HL-60/S4 (cell line): ENCODE measurements around the gene NPM3.

ENCODE experiments used
- in situ Hi-C: fragments of 300-500 bp; cut with MboI; formaldehyde crosslinking; loops from 2 replicates; pipeline ENCODE4 v1.14.3; 2022; ENCODE audit warnings: low sequenced_read_pairs

Gene NPM3, protein sequence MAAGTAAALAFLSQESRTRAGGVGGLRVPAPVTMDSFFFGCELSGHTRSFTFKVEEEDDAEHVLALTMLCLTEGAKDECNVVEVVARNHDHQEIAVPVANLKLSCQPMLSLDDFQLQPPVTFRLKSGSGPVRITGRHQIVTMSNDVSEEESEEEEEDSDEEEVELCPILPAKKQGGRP

DNA sequence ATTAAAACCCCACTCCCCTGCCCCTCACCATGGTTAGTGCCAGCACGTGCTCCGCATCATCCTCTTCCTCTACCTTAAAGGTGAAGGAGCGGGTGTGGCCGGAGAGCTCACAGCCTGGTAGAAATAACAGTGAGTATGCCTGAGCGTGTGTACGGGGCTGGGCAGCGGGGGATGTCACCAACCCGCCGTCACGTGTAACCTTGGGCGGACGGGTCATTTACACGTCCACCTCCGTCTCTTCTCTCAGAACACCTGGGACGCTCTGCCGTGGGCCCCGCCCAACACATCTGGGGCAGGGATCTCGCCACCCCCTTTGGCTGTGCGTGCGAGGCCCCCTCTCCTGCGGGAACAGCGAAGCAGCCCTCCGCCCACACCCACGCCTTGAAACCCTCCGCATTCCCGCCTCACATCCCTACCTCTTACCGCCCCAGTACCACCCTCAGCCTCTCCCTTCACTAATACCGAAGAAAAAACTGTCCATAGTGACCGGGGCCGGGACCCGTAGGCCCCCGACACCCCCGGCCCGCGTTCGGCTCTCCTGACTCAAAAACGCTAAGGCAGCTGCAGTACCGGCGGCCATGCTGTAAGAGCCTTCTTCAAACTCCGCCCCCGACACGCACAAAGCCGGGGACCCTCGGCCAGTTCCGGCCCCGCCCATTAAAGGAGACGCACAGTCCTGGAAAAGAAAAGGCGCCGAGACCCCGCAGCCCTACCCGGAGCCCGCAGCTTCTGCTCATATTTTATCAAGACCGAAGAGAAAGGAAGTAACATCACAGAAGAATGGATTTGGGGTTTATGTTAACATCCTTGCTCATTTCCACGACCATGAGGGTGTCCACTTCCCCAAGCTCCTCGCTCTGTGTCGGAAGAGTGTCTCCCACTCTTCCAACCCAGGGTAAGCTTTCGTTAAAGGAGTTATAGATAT lies at the start of gene NPM3:
Gene NPM3 (minus strand): TSS at position 636 of the 925 bp plus-strand sequence. CDS start 56 bp downstream, at position 580.
- in situ Hi-C loops, result no loop called here

DNA sequence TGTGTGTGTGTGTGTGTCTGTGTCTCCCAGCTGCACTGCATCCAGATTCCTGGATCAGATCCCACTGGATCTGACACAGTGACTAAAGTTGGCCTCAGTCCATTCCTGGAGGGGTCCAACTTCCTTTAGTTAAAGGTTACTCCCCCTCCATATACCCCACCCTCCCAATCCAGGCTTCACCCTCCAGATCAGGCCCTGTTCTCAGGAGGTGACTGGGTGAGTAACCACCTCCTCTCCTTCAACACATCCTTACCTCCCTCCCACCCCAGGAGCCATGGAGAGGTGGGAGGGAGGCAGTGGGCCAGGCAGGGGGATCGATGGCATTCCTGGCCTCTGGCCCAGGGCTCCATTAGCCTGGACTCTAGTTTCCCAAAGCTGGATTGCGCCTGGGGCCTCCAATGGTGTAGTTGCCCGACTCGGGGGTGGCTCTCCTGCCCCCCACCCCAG lies 49.1 kb upstream of the NPM3 start:
- in situ Hi-C loops, result loop anchor here (10.0 kb wide), 1 partner anchor 242 kb away; no protein-coding TSS in a partner anchor

DNA sequence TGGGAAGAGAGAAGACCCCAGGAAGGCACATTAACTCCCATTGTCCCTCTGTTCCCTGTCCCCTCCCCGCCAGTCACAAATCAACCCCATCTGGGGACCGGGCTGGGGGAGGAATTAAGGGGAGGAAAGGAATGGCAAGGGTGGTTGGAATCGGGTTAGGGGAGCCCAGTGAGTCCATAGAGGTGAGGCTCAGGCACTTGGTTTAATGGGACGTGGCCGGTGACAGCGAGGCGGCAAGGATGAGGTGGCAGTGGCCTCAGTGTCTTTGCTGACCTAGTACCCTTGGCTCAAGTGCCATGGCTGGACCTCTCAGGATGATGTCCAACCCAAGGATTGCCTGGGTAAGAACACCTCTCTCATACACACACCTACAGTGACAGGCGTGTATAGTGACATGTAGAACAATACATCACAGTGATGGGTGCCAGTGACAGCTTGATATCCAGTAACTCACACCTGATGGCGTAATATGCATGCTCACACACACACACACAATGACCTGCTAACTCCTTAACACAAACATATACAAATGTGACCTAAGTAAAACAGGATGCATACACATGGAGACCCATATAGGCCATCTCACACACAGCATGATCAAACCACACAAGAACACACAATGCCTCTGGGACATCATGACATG lies 48.0 kb upstream of the NPM3 start:
- in situ Hi-C loops, result loop anchor here (10.0 kb wide), 1 partner anchor 244 kb away; no protein-coding TSS in a partner anchor

DNA sequence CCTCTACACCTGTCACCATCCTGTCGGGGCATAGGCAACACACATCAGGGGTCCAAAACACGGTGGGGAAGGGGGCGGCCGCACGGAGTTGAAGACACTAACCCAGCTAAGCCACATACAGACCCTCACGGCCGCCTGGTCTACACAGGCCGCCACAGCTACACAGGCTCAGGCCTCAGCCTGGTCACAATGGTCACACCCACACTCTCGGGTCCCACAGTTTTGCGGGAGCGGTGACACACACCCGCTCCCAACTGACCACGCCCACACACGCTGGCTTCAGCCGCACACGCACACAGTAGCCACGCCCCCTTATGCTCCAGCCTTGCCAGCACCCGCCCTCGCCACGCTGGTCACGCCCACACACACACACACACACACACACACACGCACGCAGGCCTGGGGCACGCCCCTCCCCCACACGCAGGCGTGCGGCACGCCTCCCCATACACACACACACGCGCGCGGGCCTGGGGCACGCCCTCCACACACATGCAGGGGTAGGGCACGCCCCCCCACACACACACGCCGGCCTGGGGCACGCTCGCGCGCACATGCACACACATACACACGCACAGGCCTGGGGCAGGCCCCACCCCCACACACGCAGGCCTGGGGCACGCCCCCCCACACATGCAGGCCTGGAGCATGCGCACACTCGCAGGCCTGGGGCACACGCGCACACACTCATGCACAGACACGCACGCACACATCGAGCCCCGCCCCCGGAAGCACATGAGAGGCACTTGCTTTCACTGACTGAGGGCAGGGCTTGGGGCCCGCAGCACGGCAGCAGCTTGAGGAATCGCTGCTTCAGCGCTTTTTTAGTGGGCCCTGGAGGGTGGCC lies 47.3 kb upstream of the NPM3 start:
- in situ Hi-C loops, result loop anchor here (10.0 kb wide), 1 partner anchor 244 kb away; no protein-coding TSS in a partner anchor

DNA sequence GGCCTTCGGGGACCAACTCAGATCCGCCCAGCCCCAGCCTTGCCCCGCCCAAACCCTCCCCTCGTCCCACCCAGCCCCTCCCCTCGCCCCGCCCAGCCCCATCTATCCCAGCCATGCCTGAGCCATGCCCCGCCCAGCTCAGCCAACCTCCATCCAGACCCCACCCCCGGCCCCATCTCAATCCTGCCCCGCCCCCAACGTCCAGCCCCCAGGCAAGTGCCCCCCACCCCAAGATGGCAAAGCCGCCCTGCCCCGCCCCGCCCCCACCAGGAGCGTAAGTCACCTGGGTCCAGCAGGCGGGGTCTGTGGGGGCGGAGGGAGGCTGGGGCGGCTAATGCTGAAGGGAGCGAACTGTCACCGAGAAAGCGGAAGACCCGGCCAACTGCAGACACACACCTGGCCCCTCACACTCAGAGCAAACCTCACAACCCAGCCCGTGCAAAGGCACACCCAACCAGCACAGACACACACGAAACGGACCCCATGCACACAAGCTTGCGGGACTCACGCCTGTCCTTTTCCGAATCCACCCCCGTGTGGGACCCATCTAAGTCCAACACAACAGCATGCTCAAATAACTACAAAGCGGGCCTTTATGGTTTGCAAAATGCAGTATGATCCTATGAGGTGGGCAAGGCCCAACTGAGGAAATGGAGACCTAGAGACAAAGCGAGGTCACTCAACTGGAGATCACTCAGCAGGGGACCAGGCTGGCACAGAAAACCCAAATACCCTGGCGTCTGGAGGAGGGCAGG lies 46.5 kb upstream of the NPM3 start:
- in situ Hi-C loops, result loop anchor here (10.0 kb wide), 1 partner anchor 245 kb away; no protein-coding TSS in a partner anchor

DNA sequence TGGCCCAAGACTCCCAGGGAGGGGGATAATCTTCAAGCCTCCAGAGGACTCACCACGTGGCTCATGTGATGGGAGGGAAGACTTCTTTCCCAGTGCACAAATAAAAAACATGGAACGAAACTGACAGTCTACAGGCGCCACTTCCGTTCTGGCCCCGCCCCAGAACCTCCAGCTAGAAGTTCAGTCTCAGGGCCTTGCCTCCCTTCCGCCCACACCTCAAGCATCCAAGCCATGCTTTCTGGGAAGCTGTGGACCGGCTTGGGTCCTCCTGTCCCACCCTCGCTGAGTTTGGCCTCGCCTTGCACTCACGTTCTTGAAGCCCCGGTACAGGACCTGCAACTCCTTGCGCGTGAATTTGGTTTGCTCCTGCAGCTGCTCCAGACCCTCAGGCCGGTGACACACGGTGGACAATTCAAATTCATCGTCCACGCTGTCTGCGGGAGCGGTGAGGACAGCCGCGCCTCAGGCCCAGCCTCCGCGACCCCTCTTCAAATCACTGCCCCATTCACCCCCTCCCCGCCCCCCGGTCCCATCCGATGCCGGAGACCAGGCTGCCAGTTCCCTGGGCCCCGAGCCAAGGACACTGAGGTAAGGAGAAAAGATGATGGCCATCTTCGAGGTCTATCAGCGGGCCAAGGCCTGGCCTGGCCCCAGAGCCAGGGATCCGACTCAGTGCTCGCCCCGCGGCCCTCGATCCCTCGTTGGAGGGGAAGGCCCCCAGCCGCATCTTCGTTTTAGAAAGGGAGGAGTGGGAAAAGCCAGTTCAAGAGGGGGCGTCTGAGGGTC lies 45.7 kb upstream of the NPM3 start:
- in situ Hi-C loops, result no loop called here

DNA sequence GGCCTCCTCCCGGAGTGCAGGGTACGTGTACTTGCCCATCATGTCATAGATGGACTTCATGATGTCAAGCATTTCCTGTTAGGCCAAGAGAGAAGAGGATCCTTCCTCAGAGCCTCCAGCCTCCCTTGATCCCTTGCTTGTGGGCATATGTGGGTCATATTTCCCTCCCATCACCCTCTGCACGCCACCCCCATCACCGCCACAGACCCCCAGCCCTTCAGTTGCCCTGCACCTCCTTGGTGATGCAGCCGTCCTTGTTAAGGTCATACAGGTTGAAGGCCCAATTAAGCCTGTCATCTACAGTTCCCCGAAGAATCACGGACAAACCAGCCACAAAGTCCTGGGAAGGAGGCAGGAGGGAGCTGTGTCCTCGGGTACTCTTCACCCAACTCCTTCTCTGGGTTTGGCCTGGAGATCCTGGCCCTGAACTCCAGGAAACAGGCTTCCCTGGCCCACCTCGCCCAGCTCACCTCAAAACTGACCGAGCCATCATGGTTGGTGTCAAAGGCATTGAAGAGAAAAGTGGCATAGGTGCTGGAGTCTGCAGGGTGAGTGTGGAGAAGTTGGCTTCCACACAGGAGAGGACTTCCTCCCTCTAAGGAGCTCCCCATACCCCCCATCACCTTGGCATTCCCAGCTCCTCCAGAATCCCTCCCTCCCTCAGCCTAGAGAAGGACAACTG lies 44.8 kb upstream of the NPM3 start:
- in situ Hi-C loops, result no loop called here

DNA sequence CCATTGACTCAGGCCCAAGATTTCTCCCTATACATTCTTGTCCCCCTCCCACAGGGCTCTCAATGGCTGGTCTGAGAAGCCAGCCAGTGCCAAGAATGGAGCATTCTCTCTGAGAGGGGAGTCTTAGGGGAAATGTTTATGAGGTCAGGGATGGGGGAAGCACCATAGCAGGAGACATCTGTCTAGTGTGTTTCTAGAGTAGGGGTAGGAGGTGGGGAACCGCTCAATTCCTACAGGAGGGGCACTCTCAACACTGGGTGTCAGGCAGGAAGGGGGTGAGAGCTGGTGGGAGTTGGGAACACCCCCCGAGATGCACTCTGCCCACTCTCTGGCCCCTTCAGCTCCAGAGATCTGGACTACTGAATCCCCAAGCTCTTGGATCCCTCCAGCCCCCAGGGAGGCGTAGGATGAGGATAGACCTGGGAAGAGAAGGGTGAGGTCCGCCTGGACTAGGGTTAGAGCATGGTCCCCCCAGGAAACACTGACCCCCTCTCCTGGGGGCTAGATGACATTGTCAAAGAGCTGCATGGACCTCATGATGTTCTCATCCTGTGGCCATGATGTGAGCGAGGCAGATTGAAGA lies 43.7 kb upstream of the NPM3 start:
- in situ Hi-C loops, result no loop called here

DNA sequence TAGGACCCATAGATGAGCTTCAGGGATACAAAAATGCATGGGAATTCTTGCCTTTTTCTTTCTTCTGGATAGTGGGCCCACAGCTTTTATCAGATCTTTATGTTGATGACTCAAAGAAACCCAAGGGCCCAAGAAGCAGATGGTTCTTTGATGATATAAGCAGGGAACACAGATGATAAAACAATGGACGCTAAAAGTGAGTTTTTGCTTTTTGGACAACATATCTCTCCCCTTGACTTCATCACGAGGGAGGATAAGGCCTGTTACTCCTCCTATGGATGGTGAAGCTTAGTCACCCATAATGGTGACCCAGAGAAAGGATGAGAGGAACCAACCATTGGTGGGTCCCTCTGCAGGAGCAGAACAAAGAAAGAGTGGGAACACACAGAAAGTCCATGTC lies 41.5 kb upstream of the NPM3 start:
- in situ Hi-C loops, result no loop called here

DNA sequence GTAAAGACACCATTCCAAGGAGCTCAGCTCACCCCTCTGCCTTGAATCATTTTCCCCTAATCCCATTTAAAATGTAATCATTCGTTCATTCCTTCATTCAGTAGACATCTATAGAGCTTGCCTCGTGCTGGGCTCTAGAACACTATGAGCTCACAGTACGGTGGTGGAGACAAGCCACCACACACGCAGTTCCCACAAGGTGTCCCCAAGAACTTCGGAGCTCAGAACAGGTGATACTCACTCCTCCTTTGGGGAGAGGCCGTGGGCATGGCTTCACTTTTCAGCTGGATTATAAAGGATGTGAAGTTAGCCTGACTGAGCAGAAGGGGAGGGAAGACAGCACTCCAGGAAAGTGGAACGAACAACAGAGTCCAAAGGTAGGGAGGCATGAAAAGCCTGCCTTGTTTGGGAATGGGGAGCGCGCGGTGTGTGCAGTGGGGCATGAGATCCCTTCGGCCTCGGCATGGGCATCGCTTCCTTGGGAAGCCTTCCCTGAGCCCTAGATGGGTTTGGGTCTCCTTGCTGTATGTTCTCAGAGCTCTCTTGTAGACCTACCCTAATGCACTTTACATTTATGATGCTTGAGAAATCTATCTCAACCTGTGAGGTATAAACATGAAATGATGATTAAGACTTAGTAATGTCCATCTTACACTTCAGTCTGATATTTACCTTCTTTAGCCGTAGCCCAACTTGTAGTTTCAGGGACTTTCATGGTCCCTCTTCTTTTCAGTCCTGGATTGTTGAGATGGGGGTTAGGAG lies 35.8 kb upstream of the NPM3 start:
- in situ Hi-C loops, result no loop called here

DNA sequence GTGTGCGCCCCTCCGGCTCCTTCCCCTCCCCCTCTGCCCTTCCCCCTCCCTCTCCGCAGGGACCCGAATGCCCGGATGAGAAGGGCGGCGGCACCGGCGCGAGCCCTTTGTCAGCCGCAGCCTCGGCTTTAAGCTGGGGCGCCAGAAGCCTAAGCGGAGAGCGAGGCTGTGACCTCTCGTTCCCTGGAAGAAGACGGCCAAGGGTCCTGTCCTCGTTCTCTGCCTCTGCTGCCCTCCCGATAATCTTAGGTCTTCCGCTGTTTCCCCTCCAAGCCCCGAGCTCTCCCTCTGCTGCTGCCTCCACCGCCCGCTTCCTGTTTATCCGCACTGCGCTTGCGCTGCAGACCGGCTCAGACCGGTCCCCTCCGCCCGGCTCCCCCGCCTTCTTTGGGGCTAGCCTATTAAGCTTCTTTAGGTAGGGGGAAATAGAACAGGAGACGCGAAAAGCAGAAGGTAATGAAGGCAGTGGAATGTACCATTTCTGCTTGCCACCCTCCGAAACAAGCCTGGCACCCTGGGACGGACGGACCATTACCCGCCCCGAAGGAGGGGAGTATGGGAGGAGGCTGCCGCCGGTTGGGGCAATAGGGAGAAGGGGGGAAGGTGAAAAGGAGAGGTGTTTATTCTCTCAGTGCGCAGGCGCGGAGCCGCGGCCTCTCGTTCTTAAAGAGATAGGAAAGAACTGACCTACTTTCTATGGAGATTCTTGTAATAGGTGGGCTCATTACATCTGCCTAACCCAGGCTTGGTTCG lies 35.0 kb upstream of the NPM3 start, which contains the start of gene OGA:
Gene OGA (minus strand): TSS at position 326 of the 753 bp plus-strand sequence. CDS start 422 bp downstream, outside the sequence.
- in situ Hi-C loops, result no loop called here

DNA sequence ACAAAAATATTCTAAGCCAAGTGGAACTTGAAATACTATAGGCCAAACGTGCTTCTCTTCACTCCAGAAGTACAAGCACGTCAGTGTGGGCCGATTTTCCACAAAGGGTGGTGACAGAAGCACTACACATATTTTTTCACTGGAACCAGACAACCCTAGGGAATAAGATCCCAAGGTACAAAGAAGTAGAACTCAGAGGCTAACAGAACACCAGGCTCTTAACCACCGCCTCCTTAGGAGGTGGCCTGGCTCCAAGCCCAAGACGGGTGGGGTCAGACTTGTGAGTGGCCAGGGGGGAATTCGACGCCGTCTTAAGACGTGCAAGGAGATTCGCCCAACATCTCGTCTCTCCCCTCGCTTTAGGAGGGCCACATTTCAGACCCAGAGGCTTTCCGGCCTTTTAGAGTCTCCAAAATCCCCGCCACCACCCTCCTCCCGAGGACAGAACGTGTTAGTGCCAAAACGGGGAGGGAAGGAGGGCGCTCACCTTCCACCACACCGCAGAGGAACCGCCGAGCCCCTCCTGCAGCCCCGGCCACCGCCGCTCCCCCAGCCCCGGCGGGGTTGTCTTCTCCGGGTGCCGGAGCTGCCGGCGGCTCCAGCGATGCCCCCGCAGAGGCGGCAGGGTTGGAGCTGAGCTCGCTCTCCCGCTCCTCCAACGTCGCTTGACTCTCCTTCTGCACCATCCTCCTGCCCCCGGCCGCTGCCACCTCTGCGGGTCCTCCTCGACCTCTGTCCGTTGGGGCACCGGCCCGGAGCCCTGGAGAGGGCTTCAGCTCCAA lies 34.3 kb upstream of the NPM3 start:
- in situ Hi-C loops, result no loop called here

DNA sequence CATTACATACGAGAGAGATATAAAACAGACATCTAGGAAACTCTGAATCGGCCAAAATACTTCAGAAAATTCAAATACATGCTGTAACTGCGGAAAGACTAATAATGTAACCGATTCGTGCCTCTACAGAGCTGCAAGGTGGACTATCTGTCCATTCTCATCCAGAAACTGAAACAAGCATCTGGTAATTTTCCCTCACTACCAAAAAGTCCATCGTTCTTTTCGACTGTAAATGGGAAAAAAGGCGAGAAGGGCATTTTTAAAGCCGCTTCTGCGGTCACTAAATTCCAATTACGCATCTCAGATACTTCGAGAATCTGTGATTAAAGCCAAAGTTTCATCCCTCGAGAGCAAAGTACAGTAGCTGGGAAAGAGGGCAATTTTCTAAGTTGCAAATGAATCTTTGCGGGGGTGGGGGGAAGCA lies 33.7 kb upstream of the NPM3 start:
- in situ Hi-C loops, result no loop called here

DNA sequence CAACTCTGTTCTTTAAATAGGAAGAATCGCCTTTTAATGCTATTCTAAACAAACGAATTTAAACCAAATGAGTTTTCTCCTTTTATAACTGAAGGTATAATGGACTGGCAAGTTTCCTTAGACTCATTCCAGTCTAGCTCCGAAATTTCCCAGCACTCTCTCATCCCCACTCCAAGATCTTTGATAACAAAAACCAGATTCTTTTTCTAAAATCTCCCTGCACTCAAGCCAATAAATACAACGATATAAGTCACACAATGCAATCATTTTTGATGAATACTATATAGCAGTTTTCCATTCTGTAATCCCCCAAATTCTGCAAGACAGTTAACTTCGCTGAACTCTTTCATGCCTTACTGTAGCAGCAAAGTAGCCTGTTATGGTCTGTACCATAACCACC lies 33.1 kb upstream of the NPM3 start:
- in situ Hi-C loops, result no loop called here

DNA sequence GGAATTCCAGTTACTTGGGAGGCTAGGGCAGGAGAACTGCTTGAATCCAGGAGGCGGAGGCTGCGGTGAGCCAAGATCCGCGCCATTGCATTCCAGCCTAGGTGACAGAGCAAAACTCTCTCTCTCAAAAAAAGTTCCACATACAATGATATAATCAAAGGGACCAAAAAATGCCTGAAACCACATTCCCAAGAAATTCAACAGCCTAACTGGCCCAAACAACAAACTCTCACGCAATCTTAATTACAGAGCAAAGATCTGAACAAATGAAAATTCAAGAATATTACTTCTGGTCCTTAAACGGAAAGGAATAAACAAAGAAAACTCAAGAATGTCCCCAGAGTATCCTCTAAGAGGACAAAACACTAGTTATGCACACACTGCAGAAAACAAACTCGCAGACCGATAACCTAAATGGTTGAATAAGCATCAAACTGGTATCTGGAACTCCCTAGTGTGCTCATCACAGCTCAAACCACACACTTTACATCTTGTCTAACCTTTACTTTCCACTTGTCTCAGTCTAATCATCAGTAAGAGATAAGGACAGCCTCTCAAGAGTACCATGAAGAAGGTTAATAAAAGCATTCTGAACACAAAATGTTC lies 31.3 kb upstream of the NPM3 start:
- in situ Hi-C loops, result no loop called here
